ENCODE data around the gene BLVRB.

BLVRB gene

DNA sequence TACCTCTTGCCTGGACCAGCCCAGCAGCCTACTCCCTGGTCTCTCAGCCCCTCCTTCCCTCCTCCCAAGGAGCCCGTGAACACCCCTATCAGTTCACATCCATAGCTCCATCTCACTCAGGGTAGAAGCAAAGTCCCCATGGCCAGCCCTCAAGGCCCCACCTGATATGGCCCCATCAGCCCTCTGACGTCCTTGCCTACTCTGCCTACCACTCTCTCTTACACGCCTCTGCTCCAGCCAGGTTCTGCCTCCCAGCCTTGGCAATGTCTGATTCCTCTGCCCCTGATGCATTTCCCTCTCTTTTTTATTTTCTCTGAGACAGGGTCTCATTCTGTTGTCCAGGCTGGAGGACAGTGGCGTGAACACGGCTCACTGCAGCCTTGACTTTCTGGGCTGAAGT lies 13.5 kb downstream of the BLVRB start:
- DNase-seq (ENCODE audit: extremely low read depth, low read depth), result no peak
- TF ChIP-seq, protein P1, sequence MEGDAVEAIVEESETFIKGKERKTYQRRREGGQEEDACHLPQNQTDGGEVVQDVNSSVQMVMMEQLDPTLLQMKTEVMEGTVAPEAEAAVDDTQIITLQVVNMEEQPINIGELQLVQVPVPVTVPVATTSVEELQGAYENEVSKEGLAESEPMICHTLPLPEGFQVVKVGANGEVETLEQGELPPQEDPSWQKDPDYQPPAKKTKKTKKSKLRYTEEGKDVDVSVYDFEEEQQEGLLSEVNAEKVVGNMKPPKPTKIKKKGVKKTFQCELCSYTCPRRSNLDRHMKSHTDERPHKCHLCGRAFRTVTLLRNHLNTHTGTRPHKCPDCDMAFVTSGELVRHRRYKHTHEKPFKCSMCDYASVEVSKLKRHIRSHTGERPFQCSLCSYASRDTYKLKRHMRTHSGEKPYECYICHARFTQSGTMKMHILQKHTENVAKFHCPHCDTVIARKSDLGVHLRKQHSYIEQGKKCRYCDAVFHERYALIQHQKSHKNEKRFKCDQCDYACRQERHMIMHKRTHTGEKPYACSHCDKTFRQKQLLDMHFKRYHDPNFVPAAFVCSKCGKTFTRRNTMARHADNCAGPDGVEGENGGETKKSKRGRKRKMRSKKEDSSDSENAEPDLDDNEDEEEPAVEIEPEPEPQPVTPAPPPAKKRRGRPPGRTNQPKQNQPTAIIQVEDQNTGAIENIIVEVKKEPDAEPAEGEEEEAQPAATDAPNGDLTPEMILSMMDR (IDR thresholded peaks at IDR 0.05; ENCODE audit: low read depth, low read length, missing control alignments), result no peak
- no peak overlapping the region for H3K4me3 ChIP-seq (replicated peaks; ENCODE audit: low read depth, low read length)

GRCh38 chr19:40450664-40451063 lies 14.9 kb downstream of the BLVRB start:
- TF ChIP-seq, protein P1 (IDR thresholded peaks at IDR 0.05; ENCODE audit: low read depth, low read length, missing control alignments), result no peak
- H3K4me3 ChIP-seq (replicated peaks; ENCODE audit: low read depth, low read length), result no peak overlapping the region
- no peak for DNase-seq (ENCODE audit: extremely low read depth, low read depth)

GRCh38 chr19:40449506-40449905 lies 16.0 kb downstream of the BLVRB start:
- no peak for DNase-seq (ENCODE audit: extremely low read depth, low read depth)
- no peak overlapping the region for H3K4me3 ChIP-seq (replicated peaks; ENCODE audit: low read depth, low read length)

DNA sequence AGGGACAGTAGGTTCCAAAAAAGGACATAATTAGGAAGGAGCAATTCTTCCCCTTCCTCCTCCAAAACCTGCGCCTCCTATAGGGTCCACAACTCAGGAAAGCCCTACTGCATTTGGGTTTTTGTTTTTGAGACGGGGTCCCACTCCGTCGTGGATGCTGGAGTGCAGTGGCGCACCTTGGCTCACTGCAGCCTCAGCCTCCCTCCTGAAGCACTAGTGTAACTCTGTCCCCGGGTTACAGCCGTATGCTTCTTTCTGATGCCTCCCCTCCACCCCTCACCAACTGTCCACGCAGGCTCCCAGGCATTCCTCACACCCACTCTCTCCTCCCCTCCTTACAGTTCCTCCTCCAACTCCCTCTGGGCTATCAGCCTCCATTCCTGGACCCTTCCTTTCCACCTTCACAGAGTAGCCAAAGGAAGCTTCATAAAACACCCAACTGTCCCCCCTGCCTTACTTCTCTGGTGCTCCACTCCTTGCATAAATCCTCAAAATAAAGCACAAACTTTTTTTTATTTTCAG lies 19.2 kb downstream of the BLVRB start:
- TF ChIP-seq, protein P1 (IDR thresholded peaks at IDR 0.05; ENCODE audit: low read depth, low read length, missing control alignments), result no peak
- no peak overlapping the region for H3K4me3 ChIP-seq (replicated peaks; ENCODE audit: low read depth, low read length)
- no peak for DNase-seq (ENCODE audit: extremely low read depth, low read depth)

More at GRCh38 chr19:40449506-40449905, 16.0 kb downstream of the BLVRB start:
- TF ChIP-seq, protein P1 (IDR thresholded peaks at IDR 0.05; ENCODE audit: low read depth, low read length, missing control alignments), result no peak

DNA sequence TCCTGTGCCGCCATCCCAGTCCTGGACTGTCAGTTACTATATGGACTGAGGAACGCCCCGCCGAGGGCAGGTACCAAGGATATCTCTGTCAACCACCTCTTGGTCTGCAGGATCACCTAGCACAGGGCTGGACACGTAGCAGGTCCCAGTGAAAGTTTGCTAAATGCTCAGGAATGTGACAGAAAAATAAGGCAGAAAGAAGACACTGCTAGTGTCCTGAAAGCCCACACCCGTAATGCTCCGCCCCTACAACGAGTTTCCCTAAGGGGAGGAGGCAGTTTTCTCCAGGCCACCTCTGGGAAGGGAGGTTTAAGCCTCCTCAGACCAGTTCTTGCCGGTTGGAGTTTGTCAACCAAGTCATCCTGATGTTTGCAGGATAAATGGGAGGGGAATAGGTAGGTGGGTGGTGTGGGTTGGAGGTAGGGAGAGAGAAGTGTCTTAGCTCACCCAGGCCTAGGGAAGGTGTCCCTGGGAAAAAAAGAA lies 19.7 kb downstream of the BLVRB start:
- TF ChIP-seq, protein P1 (IDR thresholded peaks at IDR 0.05; ENCODE audit: low read depth, low read length, missing control alignments), result no peak
- no peak for DNase-seq (ENCODE audit: extremely low read depth, low read depth)
- no peak overlapping the region for H3K4me3 ChIP-seq (replicated peaks; ENCODE audit: low read depth, low read length)

DNA sequence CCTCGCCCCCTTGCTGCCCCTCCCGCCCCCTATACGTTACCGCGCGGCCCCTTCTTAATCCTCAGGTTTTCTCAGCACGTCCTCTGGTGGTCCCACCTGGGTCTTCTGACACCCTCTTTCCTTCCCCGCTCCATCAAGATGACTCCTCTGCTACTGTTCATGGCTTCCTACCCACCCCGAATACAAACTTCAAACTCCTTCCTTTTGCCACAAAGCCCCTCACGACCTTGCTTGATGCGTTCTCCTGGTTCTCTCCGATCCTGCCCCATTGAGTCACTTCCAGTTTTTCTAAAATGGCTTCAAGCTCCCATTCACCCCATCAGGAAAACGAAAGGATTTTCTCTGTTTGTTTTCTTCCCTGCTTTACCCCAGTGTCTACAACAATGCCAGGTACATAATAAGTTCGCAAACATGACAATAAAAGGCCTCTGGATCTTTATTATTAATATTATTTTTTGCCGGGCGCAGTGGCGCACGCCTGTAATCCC lies 20.7 kb downstream of the BLVRB start:
- no peak for DNase-seq (ENCODE audit: extremely low read depth, low read depth)
- H3K4me3 ChIP-seq (replicated peaks; ENCODE audit: low read depth, low read length), result peak overlapping the region; percentile 95
- TF ChIP-seq, protein P1 (IDR thresholded peaks at IDR 0.05; ENCODE audit: low read depth, low read length, missing control alignments), result no peak

Data from HFF-Myc (cell line).